Heart left ventricle (tissue), 16 donors: Measurements from ENCODE around the gene OGFRL1. TPM values are rescaled to one million over a fixed set of nuclear protein-coding genes. Genes with fewer than 3 reads are reported as not detected.

Experiments
- ATAC-seq, 4 donors: fragments of 200-7000 bp; cut with Tn5 transposase; one replicate each; pipeline ENCODE4 v1.9.1; 2020 to 2022; ENCODE audit warnings: moderate library complexity in 4 of 4, mild to moderate bottlenecking in 3 of 4, moderate number of reproducible peaks in 1 of 4
- DNase-seq, 5 donors: peaks; one replicate each; pipeline ENCODE4 v3.0.0-alpha.2; 2020
- H3K27ac ChIP-seq, 12 donors: fragments of 200-600 bp; sonication (generic) in 4 of 12; one replicate each; pipeline versions ENCODE4 v1.5.0 to v1.8.0; 2016 to 2022; ENCODE audit warnings: mild to moderate bottlenecking in 2 of 12
- H3K27me3 ChIP-seq, 9 donors: fragments of 200-600 bp; sonication (generic) in 2 of 9; one replicate each; pipeline versions ENCODE4 v1.5.1 to v1.8.0; 2016 to 2022; ENCODE audit warnings: mild to moderate bottlenecking in 3 of 9
- H3K36me3 ChIP-seq, 9 donors: fragments of 200-600 bp; sonication (generic) in 2 of 9; one replicate each; pipeline versions ENCODE4 v1.5.0 to v1.8.0; 2018 to 2022; ENCODE audit warnings: mild to moderate bottlenecking in 2 of 9
- H3K4me1 ChIP-seq, 12 donors: fragments of 200-600 bp; sonication (generic) in 4 of 12; one replicate each; pipeline versions ENCODE4 v1.5.0 to v1.8.0; 2016 to 2022; ENCODE audit warnings: mild to moderate bottlenecking in 3 of 12
- H3K4me3 ChIP-seq, 12 donors: fragments of 200-600 bp; sonication (generic) in 4 of 12; one replicate each; pipeline versions ENCODE4 v1.5.0 to v1.8.0; 2017 to 2022; ENCODE audit warnings: mild to moderate bottlenecking in 9 of 12, moderate library complexity in 4 of 12
- H3K9me3 ChIP-seq, 12 donors: fragments of 200-600 bp; sonication (generic) in 4 of 12; one replicate each; pipeline versions ENCODE4 v1.5.0 to v1.8.0; 2016 to 2022; ENCODE audit warnings: mild to moderate bottlenecking in 1 of 12
- POLR2A ChIP-seq, 2 donors: fragments of 450-650 bp; IDR thresholded peaks; one replicate each; pipeline ENCODE4 v1.6.1; 2017; ENCODE audit warnings: antibody characterized with exemption in 2 of 2, mild to moderate bottlenecking in 2 of 2, moderate library complexity in 2 of 2
- WGBS, 4 donors: extraction: QIAGEN DNeasy Blood & Tissue Kit in 2 of 4; methylation state at CpG; one replicate each; pipeline versions ENCODE4 v1.1.5 to v1.1.7; 2013 to 2018; 5-methylcytosine and 5-hydroxymethylcytosine counted together
- intact Hi-C, 10 donors: fragments of 100-400 bp; cut with DNase I; formaldehyde crosslinking; loops; one replicate each; pipeline versions ENCODE4 v1.11.1 to v1.14.2; 2022
- polyA plus RNA-seq, 2 donors: library from polyadenylated mRNA; stranded (reverse); fragments of 200-250 nt; gene quantifications; one replicate each; pipeline ENCODE4 v1.2.3, GENCODE V29; 2013
- total RNA-seq, 9 donors: library from RNA; depleted of rRNA in 2 of 9; stranded (reverse); fragments of >200 nt in 2 of 9; fragmentation: NEBNext Ultra II Directional in 3 of 9; extraction: Animal tissue kit (Norgen Biotek cat#: 25700) in 3 of 9; gene quantifications; one replicate each; pipeline versions ENCODE4 v1.1.0 to v1.2.4, GENCODE V29; 2016 to 2023
- TF ChIP-seq, protein P1 (sequence below), 12 donors: fragments of 200-600 bp; sonication (generic) in 4 of 12; IDR thresholded peaks; one replicate each; pipeline versions ENCODE4 v1.5.0 to v1.8.0; 2018 to 2022; ENCODE audit warnings: antibody characterized with exemption in 12 of 12, mild to moderate bottlenecking in 5 of 12
- donor health status: ischemic (EF 13 %, LVEDD 7.1; RV severe dilation, severe dysfunction).
- donor health status: healthy with polysubstance abuse.
- donor health status: DM: no; HTN: yes; CAD: no.
- donor health status: DM: no; HTN: no; CAD: no.
- donor health status: ischemic (EF 25% LVEDD 6.9; RV normal size, moderate dysfunction).
- donor health status: ischemic (EF 25% LVEDD 5.7; RV mildly dilated, moderate dysfunction).
- donor health status: healthy.
- donor health status: DM: yes; HTN: yes; CAD: no.
- donor health status: ischemic (EF 35%, LVEDD 5.7; RV mildly dilated, moderate dysfunction).
- donor health status: nonischemic (EF 11% LVEDD 7.7; RV severe dilation, severe dysfunction).
- donor health status: DM: yes; HTN: yes; CAD: no.
- donor health status: PGD.
- donor health status: ischemic (EF 29% LVEDD 5.4; RV normal size, mild dysfunction).
- donor health status: nonischemic (EF 23%, LVEDD 6.1; RV moderate dilation, normal function).

The OGFRL1 gene
- total and polyA plus RNA-seq, 11 donors: 2.7 to 18.5 (median 7.7) TPM

- H3K27ac ChIP-seq: peak overlapping the region in 3 of 12 donors; percentile 13 to 91 (median 75)
- no peak for ATAC-seq
- no peaks in the 10 kb centered on the region for H3K9me3 ChIP-seq
- intact Hi-C loops: loop anchor here in 1 of 10 donors (5.0 kb wide), 1 partner anchor 55 kb away; no protein-coding TSS in a partner anchor
- H3K27me3 ChIP-seq: no peaks in the 10 kb centered on the region
- H3K36me3 ChIP-seq: no peaks in the 10 kb centered on the region
- no peak overlapping the region for H3K4me3 ChIP-seq
- peaks cover 0 to 75% (median 22%) of the 10 kb centered on the region in 12 donors for H3K4me1 ChIP-seq
- TF ChIP-seq, protein P1, sequence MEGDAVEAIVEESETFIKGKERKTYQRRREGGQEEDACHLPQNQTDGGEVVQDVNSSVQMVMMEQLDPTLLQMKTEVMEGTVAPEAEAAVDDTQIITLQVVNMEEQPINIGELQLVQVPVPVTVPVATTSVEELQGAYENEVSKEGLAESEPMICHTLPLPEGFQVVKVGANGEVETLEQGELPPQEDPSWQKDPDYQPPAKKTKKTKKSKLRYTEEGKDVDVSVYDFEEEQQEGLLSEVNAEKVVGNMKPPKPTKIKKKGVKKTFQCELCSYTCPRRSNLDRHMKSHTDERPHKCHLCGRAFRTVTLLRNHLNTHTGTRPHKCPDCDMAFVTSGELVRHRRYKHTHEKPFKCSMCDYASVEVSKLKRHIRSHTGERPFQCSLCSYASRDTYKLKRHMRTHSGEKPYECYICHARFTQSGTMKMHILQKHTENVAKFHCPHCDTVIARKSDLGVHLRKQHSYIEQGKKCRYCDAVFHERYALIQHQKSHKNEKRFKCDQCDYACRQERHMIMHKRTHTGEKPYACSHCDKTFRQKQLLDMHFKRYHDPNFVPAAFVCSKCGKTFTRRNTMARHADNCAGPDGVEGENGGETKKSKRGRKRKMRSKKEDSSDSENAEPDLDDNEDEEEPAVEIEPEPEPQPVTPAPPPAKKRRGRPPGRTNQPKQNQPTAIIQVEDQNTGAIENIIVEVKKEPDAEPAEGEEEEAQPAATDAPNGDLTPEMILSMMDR (IDR thresholded peaks at IDR 0.05): no peak
- TF ChIP-seq POLR2A (IDR thresholded peaks at IDR 0.05): no peak
- DNase-seq: no peak
Observed at GRCh38 chr6:71252410-71252809, 36.2 kb upstream of the OGFRL1 start.

DNA sequence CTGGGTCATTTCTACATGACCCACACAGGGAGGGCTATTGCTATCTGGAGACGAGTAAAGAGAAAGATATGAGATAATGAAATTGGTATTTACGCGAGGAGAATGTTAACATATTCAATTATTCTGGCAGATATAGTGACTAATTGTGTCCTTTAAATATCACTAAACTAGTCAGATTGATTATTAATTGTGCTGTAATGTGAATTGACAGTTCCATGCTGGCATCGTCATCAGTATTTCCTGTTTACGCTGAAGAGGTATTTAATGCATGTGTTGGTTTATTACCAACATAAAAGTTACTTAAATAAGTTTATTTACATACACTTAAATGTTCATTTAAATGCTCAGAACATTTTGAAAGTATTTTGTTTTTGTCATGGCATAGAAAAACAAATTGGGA is 35.7 kb upstream of the OGFRL1 start:
- TF ChIP-seq, protein P1 (IDR thresholded peaks at IDR 0.05): no peak
- no peak for TF ChIP-seq POLR2A (IDR thresholded peaks at IDR 0.05)
- intact Hi-C loops: loop anchor here in 1 of 10 donors (5.0 kb wide), 1 partner anchor 56 kb away; no protein-coding TSS in a partner anchor
- Histone ChIP-seq H3K4me1 (peaks cover 0 to 75% (median 22%) of the 10 kb centered on the region in 12 donors), H3K27ac (peak overlapping the region in 1 of 12 donors; percentile 91), H3K9me3 (no peaks in the 10 kb centered on the region), H3K27me3 (no peaks in the 10 kb centered on the region), H3K36me3 (no peaks in the 10 kb centered on the region), H3K4me3 (no peak overlapping the region)
- WGBS, 4 donors: 48 to 62% (median 55%) methylated on average over 5 of the region's 5 CpGs
- ATAC-seq (no peak), DNase-seq (no peak)

DNA sequence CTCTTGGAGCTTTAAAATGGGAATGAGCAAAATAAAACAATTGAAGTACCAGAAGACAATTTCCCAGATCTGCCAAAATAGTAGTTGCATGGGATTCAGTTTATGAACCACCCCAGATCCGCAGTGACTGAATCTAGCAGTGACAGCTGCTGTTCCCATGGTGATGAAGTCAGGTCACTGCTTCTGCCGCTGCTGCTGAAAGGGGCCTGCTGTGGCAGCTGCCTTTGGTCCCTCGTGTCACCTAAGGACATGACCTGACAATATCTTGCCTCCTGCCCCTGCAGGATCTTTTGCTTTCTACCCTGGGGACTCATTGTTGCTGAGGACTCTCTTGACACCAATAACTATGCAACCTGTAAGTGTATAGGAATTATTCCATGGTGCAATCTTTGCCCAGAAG is 34.3 kb upstream of the OGFRL1 start:
- Histone ChIP-seq H3K27ac (peak overlapping the region in 4 of 12 donors; percentile 8 to 39 (median 28)), H3K27me3 (no peaks in the 10 kb centered on the region), H3K4me3 (no peak overlapping the region), H3K36me3 (no peaks in the 10 kb centered on the region), H3K4me1 (peaks cover 0 to 65% (median 20%) of the 10 kb centered on the region in 12 donors), H3K9me3 (no peaks in the 10 kb centered on the region)
- intact Hi-C loops: loop anchor here in 1 of 10 donors (5.0 kb wide), 1 partner anchor 57 kb away; no protein-coding TSS in a partner anchor
- TF ChIP-seq, protein P1 (IDR thresholded peaks at IDR 0.05): no peak
- TF ChIP-seq POLR2A (IDR thresholded peaks at IDR 0.05): no peak
- WGBS, 4 donors: 10 to 19% (median 16%) methylated on average over 3 of the region's 3 CpGs
- ATAC-seq (peak in 3 of 4 donors; percentile 40 to 53 (median 52)), DNase-seq (peak in 2 of 5 donors; percentile 38 to 39)

GRCh38 chr6:71258078-71258866 is 30.3 kb upstream of the OGFRL1 start:
- WGBS, 4 donors: 76 to 86% (median 82%) methylated on average over 5 to 7 of the region's 7 CpGs
- intact Hi-C loops: no loop called here
- no peaks in the 10 kb centered on the region for H3K27me3 ChIP-seq
- DNase-seq (no peak), ATAC-seq (no peak)
- TF ChIP-seq POLR2A (IDR thresholded peaks at IDR 0.05): no peak
- TF ChIP-seq, protein P1 (IDR thresholded peaks at IDR 0.05): no peak
- H3K9me3 ChIP-seq: no peaks in the 10 kb centered on the region
- H3K36me3 ChIP-seq: no peaks in the 10 kb centered on the region
- H3K4me3 ChIP-seq: no peak overlapping the region
- peak overlapping the region in 2 of 12 donors; percentile 33 to 35 for H3K27ac ChIP-seq
- peaks cover 0 to 29% (median 1%) of the 10 kb centered on the region in 12 donors for H3K4me1 ChIP-seq
